HEK293T (cell line): ENCODE measurements around the gene PRKCE.

Experiments
- BHLHE40 ChIP-seq: fragments of 450-650 bp; IDR thresholded peaks from 2 replicates; pipeline ENCODE4 v1.6.1; 2016; ENCODE audit warnings: mild to moderate bottlenecking, moderate library complexity, borderline replicate concordance
- LEF1 ChIP-seq: fragments of 450-650 bp; IDR thresholded peaks from 2 replicates; pipeline ENCODE4 v1.6.1; 2017; ENCODE audit warnings: mild to moderate bottlenecking, borderline replicate concordance
- SP1 ChIP-seq: fragments of 450-650 bp; IDR thresholded peaks from 2 replicates; pipeline ENCODE4 v1.6.1; 2017

DNA sequence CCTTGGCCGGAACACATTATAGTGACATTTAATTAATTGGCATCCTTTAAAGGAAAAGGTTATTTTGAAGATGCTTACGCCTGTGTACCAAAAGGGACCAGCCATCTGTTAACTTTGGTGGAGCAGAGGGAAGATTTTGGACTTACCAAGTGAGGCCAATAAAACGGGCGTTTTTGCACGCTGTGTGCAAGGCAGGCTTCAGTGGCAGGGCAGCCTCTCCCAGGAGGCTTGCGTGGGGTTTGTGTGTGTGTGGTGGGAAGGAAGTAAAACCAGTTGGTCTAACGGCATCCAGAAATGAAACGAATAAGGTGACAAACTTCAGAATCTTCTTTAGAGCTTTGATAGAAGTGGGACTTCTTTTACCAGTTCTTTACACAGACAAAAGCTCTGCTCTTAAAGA, 191.7 kb downstream of the PRKCE start:
- TF ChIP-seq SP1: no peak
- no peak for TF ChIP-seq BHLHE40
- no peak for TF ChIP-seq LEF1
